ENCODE results near the gene CRELD2.

The CRELD2 gene

DNA sequence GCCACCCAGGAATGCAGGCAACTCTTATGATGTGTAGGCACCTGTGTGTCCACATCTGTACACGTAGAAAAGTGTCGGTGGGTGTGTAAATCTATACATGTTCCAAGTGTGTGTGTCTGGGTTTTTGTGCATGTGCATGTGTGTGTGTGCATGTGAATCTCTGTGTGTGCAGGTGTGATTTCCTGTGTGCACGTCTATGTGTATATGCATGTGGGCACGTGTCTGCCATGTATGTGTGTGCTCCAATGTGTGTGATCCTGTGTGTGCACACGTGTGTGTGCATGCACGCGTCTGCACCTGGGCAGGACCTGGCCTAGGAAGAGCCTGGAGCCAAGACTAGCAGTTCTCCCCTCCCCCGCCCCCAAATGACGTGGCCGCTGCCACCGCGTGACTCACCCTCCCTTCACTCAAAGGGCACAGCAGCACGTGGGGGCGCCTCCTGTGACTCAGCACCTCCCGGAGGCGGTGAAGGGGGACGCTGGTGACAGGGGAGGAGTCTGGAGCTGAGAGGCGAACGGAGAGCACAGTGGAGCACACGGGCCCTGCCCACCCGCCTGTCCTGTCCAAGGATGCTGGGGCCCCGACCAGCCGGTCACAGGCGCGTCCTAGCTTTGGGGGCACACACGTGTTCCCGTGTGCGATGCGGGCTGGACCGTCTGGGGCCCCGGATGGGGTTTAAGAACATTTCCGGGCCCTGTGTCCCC lies 52.2 kb downstream of the CRELD2 start (continued):
- no peak for TF ChIP-seq ZNF23 (tag by site-specific recombination; IDR thresholded peaks at IDR 0.05; ENCODE audit: borderline replicate concordance)
- TF ChIP-seq, protein P1, sequence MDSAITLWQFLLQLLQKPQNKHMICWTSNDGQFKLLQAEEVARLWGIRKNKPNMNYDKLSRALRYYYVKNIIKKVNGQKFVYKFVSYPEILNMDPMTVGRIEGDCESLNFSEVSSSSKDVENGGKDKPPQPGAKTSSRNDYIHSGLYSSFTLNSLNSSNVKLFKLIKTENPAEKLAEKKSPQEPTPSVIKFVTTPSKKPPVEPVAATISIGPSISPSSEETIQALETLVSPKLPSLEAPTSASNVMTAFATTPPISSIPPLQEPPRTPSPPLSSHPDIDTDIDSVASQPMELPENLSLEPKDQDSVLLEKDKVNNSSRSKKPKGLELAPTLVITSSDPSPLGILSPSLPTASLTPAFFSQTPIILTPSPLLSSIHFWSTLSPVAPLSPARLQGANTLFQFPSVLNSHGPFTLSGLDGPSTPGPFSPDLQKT (IDR thresholded peaks at IDR 0.05; ENCODE audit: borderline replicate concordance, low read depth, low read length): no peak
- no peak for TF ChIP-seq ZNF473 (tag by site-specific recombination; IDR thresholded peaks at IDR 0.05)
- TF ChIP-seq ZNF341 (tag by site-specific recombination; IDR thresholded peaks at IDR 0.05; ENCODE audit: low read depth): peak; percentile 94
- peak; percentile 98 for TF ChIP-seq WT1 (tag by site-specific recombination; IDR thresholded peaks at IDR 0.05)
- TF ChIP-seq SP3 (tag by site-specific recombination; IDR thresholded peaks at IDR 0.05): peak; percentile 84
- TF ChIP-seq ZNF600 (tag by site-specific recombination; IDR thresholded peaks at IDR 0.05): peak; percentile 44; the same call in 1 of the 2 replicates
- peak; percentile 42; the same call in 1 of the 2 replicates for TF ChIP-seq ZNF558 (tag by site-specific recombination; IDR thresholded peaks at IDR 0.05)
- TF ChIP-seq SP2 (tag by site-specific recombination; IDR thresholded peaks at IDR 0.05): peak; percentile 83
- no peak for TF ChIP-seq ZNF791 (tag by site-specific recombination; IDR thresholded peaks at IDR 0.05)
- TF ChIP-seq ZNF394 (tag by site-specific recombination; IDR thresholded peaks at IDR 0.05; ENCODE audit: borderline replicate concordance): peak; percentile 43; the same call in 1 of the 2 replicates
- TF ChIP-seq ZFHX2 (tag by site-specific recombination; conservative IDR thresholded peaks at IDR 0.05): peak; percentile 91
- TF ChIP-seq YY2 (tag by site-specific recombination; IDR thresholded peaks at IDR 0.05): no peak
- no peak for TF ChIP-seq ZNF37A (tag by site-specific recombination; IDR thresholded peaks at IDR 0.05)
- no peak for TF ChIP-seq ZNF19 (tag by site-specific recombination; IDR thresholded peaks at IDR 0.05; ENCODE audit: low read depth)
- TF ChIP-seq RBAK (tag by site-specific recombination; IDR thresholded peaks at IDR 0.05): no peak
- TF ChIP-seq ZNF398 (tag by site-specific recombination; IDR thresholded peaks at IDR 0.05): peak; percentile 93
- TF ChIP-seq ZNF155 (tag by site-specific recombination; IDR thresholded peaks at IDR 0.05): no peak
- no peak for TF ChIP-seq ZNF555 (tag by site-specific recombination; conservative IDR thresholded peaks at IDR 0.05)
- no peak for TF ChIP-seq ZNF140 (tag by site-specific recombination; IDR thresholded peaks at IDR 0.05)
- TF ChIP-seq EGR2 (tag by site-specific recombination; IDR thresholded peaks at IDR 0.05; ENCODE audit: low read depth): peak; percentile 88
- 0 out of 2 replicates have a peak, but pooled peaks have one; percentile 55 for TF ChIP-seq SALL2 (tag by site-specific recombination; IDR thresholded peaks at IDR 0.05; ENCODE audit: borderline replicate concordance)
- no peak for TF ChIP-seq ZNF544 (tag by site-specific recombination; IDR thresholded peaks at IDR 0.05)
- TF ChIP-seq ZBTB48 (tag by site-specific recombination; IDR thresholded peaks at IDR 0.05): no peak; the same call in 1 of the 2 replicates
- no peak for TF ChIP-seq ZNF707 (tag by site-specific recombination; IDR thresholded peaks at IDR 0.05)
- no peak for TF ChIP-seq ZNF518A (tag by site-specific recombination; conservative IDR thresholded peaks at IDR 0.05; ENCODE audit: low read depth)
- no peak for TF ChIP-seq ZNF354C (tag by site-specific recombination; IDR thresholded peaks at IDR 0.05; ENCODE audit: borderline replicate concordance, low read depth)
- TF ChIP-seq, protein P2, sequence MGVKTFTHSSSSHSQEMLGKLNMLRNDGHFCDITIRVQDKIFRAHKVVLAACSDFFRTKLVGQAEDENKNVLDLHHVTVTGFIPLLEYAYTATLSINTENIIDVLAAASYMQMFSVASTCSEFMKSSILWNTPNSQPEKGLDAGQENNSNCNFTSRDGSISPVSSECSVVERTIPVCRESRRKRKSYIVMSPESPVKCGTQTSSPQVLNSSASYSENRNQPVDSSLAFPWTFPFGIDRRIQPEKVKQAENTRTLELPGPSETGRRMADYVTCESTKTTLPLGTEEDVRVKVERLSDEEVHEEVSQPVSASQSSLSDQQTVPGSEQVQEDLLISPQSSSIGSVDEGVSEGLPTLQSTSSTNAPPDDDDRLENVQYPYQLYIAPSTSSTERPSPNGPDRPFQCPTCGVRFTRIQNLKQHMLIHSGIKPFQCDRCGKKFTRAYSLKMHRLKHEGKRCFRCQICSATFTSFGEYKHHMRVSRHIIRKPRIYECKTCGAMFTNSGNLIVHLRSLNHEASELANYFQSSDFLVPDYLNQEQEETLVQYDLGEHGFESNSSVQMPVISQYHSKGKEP (tag by site-specific recombination; IDR thresholded peaks at IDR 0.05): no peak
- TF ChIP-seq, protein P3, sequence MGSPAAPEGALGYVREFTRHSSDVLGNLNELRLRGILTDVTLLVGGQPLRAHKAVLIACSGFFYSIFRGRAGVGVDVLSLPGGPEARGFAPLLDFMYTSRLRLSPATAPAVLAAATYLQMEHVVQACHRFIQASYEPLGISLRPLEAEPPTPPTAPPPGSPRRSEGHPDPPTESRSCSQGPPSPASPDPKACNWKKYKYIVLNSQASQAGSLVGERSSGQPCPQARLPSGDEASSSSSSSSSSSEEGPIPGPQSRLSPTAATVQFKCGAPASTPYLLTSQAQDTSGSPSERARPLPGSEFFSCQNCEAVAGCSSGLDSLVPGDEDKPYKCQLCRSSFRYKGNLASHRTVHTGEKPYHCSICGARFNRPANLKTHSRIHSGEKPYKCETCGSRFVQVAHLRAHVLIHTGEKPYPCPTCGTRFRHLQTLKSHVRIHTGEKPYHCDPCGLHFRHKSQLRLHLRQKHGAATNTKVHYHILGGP (tag by site-specific recombination; IDR thresholded peaks at IDR 0.05): no peak
- 0 out of 2 replicates have a peak, but pooled peaks have one; percentile 22 for TF ChIP-seq ZNF777 (tag by site-specific recombination; IDR thresholded peaks at IDR 0.05; ENCODE audit: borderline replicate concordance)

Measured in HEK293 (cell line).